Mammary epithelial cell (primary cell): Measurements from ENCODE around the gene PHF2.

Experiments used
- CTCF ChIP-seq, 2 donors: IDR thresholded peaks in 1 of 2; conservative IDR thresholded peaks in 1 of 2; 2 replicates each; pipeline ENCODE4 v1.5.1; 2011 to 2012; ENCODE audit warnings: inconsistent platforms in 2 of 2, low read length in 2 of 2, mild to moderate bottlenecking in 2 of 2, control low read depth in 1 of 2, low read depth in 1 of 2; ENCODE audit not compliant: insufficient read depth in 1 of 2; ENCODE audit errors: extremely low read depth in 1 of 2
- EZH2 ChIP-seq: IDR thresholded peaks from 2 replicates; pipeline ENCODE4 v1.6.1; 2012; ENCODE audit warnings: low read length, inconsistent platforms, borderline replicate concordance

GRCh38 chr9:93655621-93656425 is 79.4 kb downstream of the PHF2 start:
- TF ChIP-seq EZH2 (no peak), CTCF (conservative IDR thresholded peaks at IDR 0.05 in 1 of 2, IDR thresholded peaks at IDR 0.05 in 1 of 2; ENCODE audit: extremely low read depth in 1 of 2, insufficient read depth in 1 of 2, low read depth in 1 of 2, low read length in 2 of 2) (no peak)
